Stimulated activated CD8-positive, alpha-beta memory T cell treated with anti-CD3 and anti-CD28 coated beads, Interleukin-7, amount 100 ng/mL, for 48 hours (primary cell): ENCODE measurements around the gene RSPH6A.
"Not testable (repeated sequence)": the region's sequence is repeated elsewhere in the genome, so short reads cannot be mapped to it uniquely, and the experiment has no call there.

Experiments
- DNase-seq, 2 donors: peaks; one replicate each; pipeline ENCODE4 v3.0.0-alpha.2; 2020; ENCODE audit warnings: low read depth in 1 of 2; ENCODE audit errors: extremely low read depth in 1 of 2

The RSPH6A gene

GRCh38 chr19:45804140-45804958, 10.8 kb downstream of the RSPH6A start:
- DNase-seq: no peak

- DNase-seq: no peak
These were observed 13.4 kb downstream of the RSPH6A start for GRCh38 chr19:45801603-45802175.

GRCh38 chr19:45800070-45800553, 15.0 kb downstream of the RSPH6A start:
- DNase-seq: no peak

GRCh38 chr19:45799541-45799940, 15.6 kb downstream of the RSPH6A start:
- not testable (repeated sequence) for DNase-seq

GRCh38 chr19:45798995-45799517, 16.1 kb downstream of the RSPH6A start:
- no peak for DNase-seq

GRCh38 chr19:45794627-45795026, 20.5 kb downstream of the RSPH6A start:
- DNase-seq: no peak

- DNase-seq: no peak
These were observed 21.2 kb downstream of the RSPH6A start for GRCh38 chr19:45793876-45794275.

- no peak for DNase-seq
These were observed 21.9 kb downstream of the RSPH6A start for GRCh38 chr19:45793178-45793564.

GRCh38 chr19:45792470-45793177, 22.5 kb downstream of the RSPH6A start, which contains the start of gene DMWD:
Gene DMWD, minus strand, starts transcription at chr19:45792845. Its CDS starts 89 bp downstream, at chr19:45792756.
- DNase-seq: peak; percentile 99

GRCh38 chr19:45791744-45792469, 23.2 kb downstream of the RSPH6A start:
- DNase-seq: no peak

GRCh38 chr19:45790942-45791341, 24.2 kb downstream of the RSPH6A start:
- DNase-seq: no peak

- no peak for DNase-seq
These were observed 25.9 kb downstream of the RSPH6A start for GRCh38 chr19:45789035-45789786.

- no peak for DNase-seq
These were observed 28.6 kb downstream of the RSPH6A start for GRCh38 chr19:45786533-45786894.

GRCh38 chr19:45785781-45786532, 29.2 kb downstream of the RSPH6A start:
- no peak for DNase-seq

GRCh38 chr19:45785097-45785496, 30.0 kb downstream of the RSPH6A start:
- DNase-seq: no peak

GRCh38 chr19:45784096-45784495, 31.0 kb downstream of the RSPH6A start:
- DNase-seq: no peak

GRCh38 chr19:45782820-45783785, 32.0 kb downstream of the RSPH6A start:
- no peak for DNase-seq

GRCh38 chr19:45782162-45782691, 32.9 kb downstream of the RSPH6A start, which contains the start of gene DMPK:
Gene DMPK, minus strand, starts transcription at chr19:45782490. Its CDS starts 138 bp downstream, at chr19:45782352.
- DNase-seq: no peak
